H1 (cell line): ENCODE results near the gene CD14. TPM values are rescaled to one million over a fixed set of nuclear protein-coding genes. Genes with fewer than 3 reads are reported as not detected.

ENCODE experiments used
- CTCF ChIA-PET: fragments of 300-600 bp; sonication (Branson Sonifier 250); formaldehyde crosslinking; loops from one replicate; lab custom pipeline; 2021; ENCODE audit not compliant: partially characterized antibody; lab: Charles Lee
- POLR2A ChIA-PET: fragments of 300-600 bp; sonication (Branson Sonifier 250); formaldehyde crosslinking; loops from one replicate; lab custom pipeline; 2021; ENCODE audit warnings: inconsistent platforms; ENCODE audit not compliant: partially characterized antibody; lab: Charles Lee
- DNase-seq, 2 experiments: peaks; one replicate each; pipeline versions ENCODE4 v3.0.0 to v3.0.0-alpha.2; 2010 to 2022; ENCODE audit warnings: low spot score in 2 of 2, low read depth in 1 of 2, mixed read lengths in 1 of 2
- FAIRE-seq: peaks from 2 replicates; lab custom pipeline; 2011; peaks lifted over from hg19 to GRCh38; lab: Jason Lieb, UNC
- H2AFZ ChIP-seq: 2 replicates; pipeline ENCODE4 v1.8.1; 2012; ENCODE audit warnings: low read length, inconsistent platforms
- H2AK5ac ChIP-seq: 2 replicates; pipeline ENCODE4 v1.6.1; 2013; ENCODE audit warnings: low read depth, low read length
- H2BK120ac ChIP-seq: replicated peaks from 2 replicates; pipeline ENCODE3; 2013; ENCODE audit warnings: low read depth, low read length, inconsistent platforms
- H2BK12ac ChIP-seq: 2 replicates; pipeline ENCODE4 v1.6.1; 2013; ENCODE audit warnings: low read depth, low read length
- H2BK15ac ChIP-seq: 2 replicates; pipeline ENCODE4 v1.6.1; 2013; ENCODE audit warnings: low read length
- H2BK20ac ChIP-seq: 2 replicates; pipeline ENCODE4 v1.6.1; 2013; ENCODE audit warnings: low read length
- H2BK5ac ChIP-seq: 2 replicates; pipeline ENCODE4 v1.6.1; 2013; ENCODE audit warnings: low read depth, low read length
- H3K14ac ChIP-seq: 2 replicates; pipeline ENCODE4 v1.6.1; 2013; ENCODE audit warnings: inconsistent platforms; ENCODE audit not compliant: insufficient read length
- H3K18ac ChIP-seq: 2 replicates; pipeline ENCODE4 v1.6.1; 2013; ENCODE audit warnings: low read length; ENCODE audit errors: extremely low read depth
- H3K23ac ChIP-seq: 2 replicates; pipeline ENCODE4 v1.6.1; 2013; ENCODE audit warnings: inconsistent platforms; ENCODE audit not compliant: insufficient read length
- H3K23me2 ChIP-seq: 2 replicates; pipeline ENCODE4 v1.6.1; 2013; ENCODE audit warnings: low read depth, low read length
- H3K27ac ChIP-seq: 2 replicates; pipeline ENCODE4 v1.6.1; 2011; ENCODE audit warnings: low read depth, low read length, inconsistent platforms
- H3K27me3 ChIP-seq, 4 experiments: replicated peaks in 1 of 4; 1 replicate in 1 of 4; 2 replicates in 3 of 4; pipeline versions ENCODE4 v1.6.1 to v1.8.1; 2011 to 2013; ENCODE audit warnings: low read length in 3 of 4, mild to moderate bottlenecking in 3 of 4, inconsistent platforms in 2 of 4, mixed read lengths in 2 of 4, moderate library complexity in 1 of 4; ENCODE audit not compliant: control insufficient read depth in 3 of 4, insufficient read depth in 3 of 4; ENCODE audit errors: extremely low read depth in 1 of 4
- H3K36me3 ChIP-seq, 4 experiments: 2 replicates each; pipeline versions ENCODE4 v1.6.1 to v1.8.1; 2011 to 2013; ENCODE audit warnings: mild to moderate bottlenecking in 4 of 4, low read length in 3 of 4, moderate library complexity in 2 of 4, control low read depth in 1 of 4, inconsistent platforms in 1 of 4; ENCODE audit not compliant: insufficient read depth in 4 of 4, control insufficient read depth in 2 of 4
- H3K4ac ChIP-seq: replicated peaks from 2 replicates; pipeline ENCODE3; 2013; ENCODE audit warnings: low read length, low read depth, mixed read lengths, inconsistent platforms; ENCODE audit not compliant: insufficient read length
- H3K4me1 ChIP-seq, 4 experiments: replicated peaks in 1 of 4; 1 replicate in 1 of 4; 2 replicates in 3 of 4; pipeline versions ENCODE4 v1.6.1 to v1.8.1; 2011 to 2013; ENCODE audit warnings: low read length in 3 of 4, inconsistent platforms in 2 of 4, mixed read lengths in 1 of 4; ENCODE audit not compliant: insufficient read depth in 4 of 4, control insufficient read depth in 3 of 4
- H3K4me2 ChIP-seq, 2 experiments: 2 replicates each; pipeline versions ENCODE4 v1.6.1 to v1.8.1; 2011 to 2013; ENCODE audit warnings: low read depth in 2 of 2, low read length in 2 of 2, control low read depth in 1 of 2, inconsistent platforms in 1 of 2, mild to moderate bottlenecking in 1 of 2; ENCODE audit not compliant: insufficient read depth in 1 of 2
- H3K4me3 ChIP-seq, 4 experiments: fragments of 200-600, 300-600 bp in 1 of 4; sonication (generic), shearing (Covaris generic), sonication (Bioruptor Twin) in 1 of 4; 2 replicates each; pipeline versions ENCODE4 v1.5.1 to v1.8.1; 2011 to 2016; ENCODE audit warnings: low read length in 4 of 4, low read depth in 3 of 4, control low read depth in 2 of 4, inconsistent platforms in 2 of 4, mild to moderate bottlenecking in 2 of 4, mixed read lengths in 1 of 4, moderate library complexity in 1 of 4; ENCODE audit not compliant: insufficient read depth in 2 of 4; ENCODE audit errors: extremely low read depth in 1 of 4
- H3K56ac ChIP-seq: replicated peaks from 2 replicates; pipeline ENCODE3; 2013; ENCODE audit warnings: low read depth, mild to moderate bottlenecking, mixed read lengths, low read length, inconsistent platforms; ENCODE audit not compliant: insufficient read length
- H3K79me1 ChIP-seq: 2 replicates; pipeline ENCODE4 v1.6.1; 2013; ENCODE audit warnings: low read depth, low read length, control low read depth
- H3K79me2 ChIP-seq, 2 experiments: 2 replicates each; pipeline versions ENCODE4 v1.6.1 to v1.8.1; 2012 to 2013; ENCODE audit warnings: low read length in 2 of 2, mild to moderate bottlenecking in 2 of 2, inconsistent platforms in 1 of 2; ENCODE audit not compliant: insufficient read depth in 2 of 2, control insufficient read depth in 1 of 2
- H3K9ac ChIP-seq, 4 experiments: replicated peaks in 1 of 4; 1 replicate in 1 of 4; 2 replicates in 3 of 4; pipeline versions ENCODE4 v1.6.1 to v1.8.1; 2011 to 2013; ENCODE audit warnings: low read depth in 3 of 4, low read length in 3 of 4, control low read depth in 2 of 4, mild to moderate bottlenecking in 2 of 4, moderate library complexity in 2 of 4, inconsistent platforms in 1 of 4; ENCODE audit errors: extremely low read depth in 1 of 4
- H3K9me3 ChIP-seq, 2 experiments: 2 replicates each; pipeline versions ENCODE4 v1.6.1 to v1.8.1; 2012 to 2013; ENCODE audit warnings: mild to moderate bottlenecking in 2 of 2, moderate library complexity in 2 of 2, control low read depth in 1 of 2, inconsistent platforms in 1 of 2, low read depth in 1 of 2, low read length in 1 of 2, mixed read lengths in 1 of 2; ENCODE audit not compliant: insufficient read depth in 2 of 2
- H4K20me1 ChIP-seq, 2 experiments: replicated peaks in 1 of 2; 2 replicates each; pipeline versions ENCODE3 to v1.8.1; 2011 to 2013; ENCODE audit warnings: inconsistent platforms in 2 of 2, low read length in 2 of 2, mild to moderate bottlenecking in 1 of 2; ENCODE audit not compliant: insufficient read depth in 2 of 2, control insufficient read depth in 1 of 2
- H4K5ac ChIP-seq: 2 replicates; pipeline ENCODE4 v1.6.1; 2013; ENCODE audit warnings: low read length, low read depth, mixed read lengths, inconsistent platforms; ENCODE audit not compliant: insufficient read length
- H4K8ac ChIP-seq: 2 replicates; pipeline ENCODE4 v1.8.0; 2013; ENCODE audit warnings: mild to moderate bottlenecking, moderate library complexity, low read length, inconsistent platforms; ENCODE audit not compliant: insufficient read depth; ENCODE audit errors: extremely low read depth
- H4K91ac ChIP-seq: replicated peaks from 2 replicates; pipeline ENCODE3; 2013; ENCODE audit warnings: low read length, mixed read lengths, inconsistent platforms; ENCODE audit not compliant: insufficient read length
- ATF3 ChIP-seq: IDR thresholded peaks from 2 replicates; pipeline ENCODE4 v1.6.1; 2011; ENCODE audit warnings: low read depth, mild to moderate bottlenecking, low read length; ENCODE audit not compliant: insufficient read depth
- CTCF ChIP-seq, 3 experiments: IDR thresholded peaks; 1 replicate in 2 of 3; 2 replicates in 1 of 3; pipeline versions ENCODE4 v1.5.1 to v1.6.1; 2011; ENCODE audit warnings: low read length in 3 of 3, mild to moderate bottlenecking in 3 of 3, inconsistent platforms in 2 of 3, low read depth in 1 of 3, moderate library complexity in 1 of 3; ENCODE audit not compliant: insufficient read depth in 1 of 3; ENCODE audit errors: control extremely low read depth in 1 of 3
- KDM1A ChIP-seq: fragments of 200-600, 300-600 bp; sonication (generic); IDR thresholded peaks from 2 replicates; pipeline ENCODE4 v1.7.1; 2016; ENCODE audit warnings: mild to moderate bottlenecking, low read length, borderline replicate concordance
- KDM5A ChIP-seq: fragments of 200-600 bp; IDR thresholded peaks from 2 replicates; pipeline ENCODE4 v1.7.1; 2012; ENCODE audit warnings: mild to moderate bottlenecking, low read length, inconsistent platforms, mixed read lengths
- PHF8 ChIP-seq: fragments of 200-600 bp; sonication (generic); conservative IDR thresholded peaks from 2 replicates; pipeline ENCODE4 v1.7.1; 2012; ENCODE audit warnings: low read depth, mild to moderate bottlenecking, inconsistent platforms, low read length, moderate library complexity
- POU5F1 ChIP-seq: IDR thresholded peaks from 2 replicates; pipeline ENCODE4 v1.6.1; 2011; ENCODE audit warnings: low read depth, mild to moderate bottlenecking, low read length, moderate library complexity
- SP1 ChIP-seq: IDR thresholded peaks from 2 replicates; pipeline ENCODE4 v1.6.1; 2011; ENCODE audit warnings: low read depth, low read length
- SUZ12 ChIP-seq: fragments of 200-600 bp; sonication (generic); IDR thresholded peaks from 2 replicates; pipeline ENCODE4 v1.6.1; 2012; ENCODE audit warnings: mild to moderate bottlenecking, inconsistent platforms, low read length, moderate library complexity, mixed read lengths
- TEAD4 ChIP-seq: IDR thresholded peaks from 2 replicates; pipeline ENCODE4 v1.6.1; 2012; ENCODE audit warnings: low read depth, low read length, inconsistent platforms, mixed read lengths
- WGBS, 2 experiments: shearing (Covaris generic) in 1 of 2; methylation state at CpG; one replicate each; pipeline versions ENCODE4 v1.1.6 to v1.1.7; 2013 to 2015; ENCODE audit warnings: low lambda C conversion rate in 2 of 2, mixed read lengths in 2 of 2, inconsistent platforms in 1 of 2, low coverage in 1 of 2, missing lambda C conversion rate in 1 of 2; ENCODE audit not compliant: insufficient replicate concordance in 2 of 2, insufficient coverage in 1 of 2, insufficient read length in 1 of 2; ENCODE audit errors: extremely low coverage in 1 of 2, missing lambda C conversion rate in 1 of 2; 5-methylcytosine and 5-hydroxymethylcytosine counted together
- polyA plus RNA-seq, 7 experiments: library from polyadenylated mRNA; depleted of rRNA in 3 of 7; stranded (reverse) in 5 of 7; unstranded in 2 of 7; fragments of >200 nt in 5 of 7; fragments of 200-250 nt in 2 of 7; gene quantifications; 1 replicate in 5 of 7; 2 replicates in 1 of 7; 4 replicates in 1 of 7; pipeline versions ENCODE4 v1.2.1 to v1.2.3, GENCODE V29; 2011 to 2013; ENCODE audit warnings: missing spikeins in 2 of 7, mixed read lengths in 2 of 7
- total RNA-seq: library from RNA; stranded (reverse); fragmentation: NEBNext Ultra II Directional; extraction: Animal tissue kit (Norgen Biotek cat#: 25700); gene quantifications from 2 replicates; pipeline ENCODE4 v1.2.1, GENCODE V29; 2021

The CD14 gene
- total and polyA plus RNA-seq, 2 of the 8 experiments (the other 6 are each of a cell fraction or from before 2014, with no cell fraction given): 0.15 TPM; not detected in 1

GRCh38 chr5:140630292-140631035, 2.5 kb downstream of the CD14 start:
- DNase-seq (no peak), FAIRE-seq (no peak)
- no peak overlapping the region for H4K5ac ChIP-seq
- no peak overlapping the region for H3K4me3 ChIP-seq
- H2BK15ac ChIP-seq: no peak overlapping the region
- no peaks in the 10 kb centered on the region for H3K79me1 ChIP-seq
- no peak overlapping the region for H3K27ac ChIP-seq
- POLR2A ChIA-PET: interaction anchor here (0.5 to 1.0 kb wide), 2 partner anchors 14 to 17 kb away, joined by 3 to 4 read pairs; partner anchors contain the start of genes IK and NDUFA2
- no peak overlapping the region for H2AK5ac ChIP-seq
- no peaks in the 10 kb centered on the region for H3K4me1 ChIP-seq
- no peak overlapping the region for H3K14ac ChIP-seq
- no peak overlapping the region for H3K9ac ChIP-seq
- H2BK5ac ChIP-seq: no peak overlapping the region
- no peak overlapping the region for H2AFZ ChIP-seq
- H3K27me3 ChIP-seq: no peaks in the 10 kb centered on the region
- no peak overlapping the region for H2BK120ac ChIP-seq
- peaks cover 34 to 35% of the 10 kb centered on the region in 2 experiments; a peak in 3 of 4 replicates for H3K9me3 ChIP-seq
- CTCF ChIA-PET: no interaction called here
- no peak overlapping the region for H2BK12ac ChIP-seq
- no peak overlapping the region for H4K8ac ChIP-seq
- no peak overlapping the region for H3K18ac ChIP-seq
- no peaks in the 10 kb centered on the region for H3K79me2 ChIP-seq
- H4K20me1 ChIP-seq: no peaks in the 10 kb centered on the region
- no peak overlapping the region for H4K91ac ChIP-seq
- H3K4ac ChIP-seq: no peak overlapping the region
- 89% methylated on average over 2 of the region's 2 CpGs; no CpG with 5 or more reads in 1 of the 2 experiments for WGBS, 2 experiments
- H3K4me2 ChIP-seq: no peak overlapping the region
- no peak overlapping the region for H2BK20ac ChIP-seq
- no peaks in the 10 kb centered on the region for H3K23me2 ChIP-seq
- H3K23ac ChIP-seq: no peak overlapping the region
- H3K36me3 ChIP-seq: no peaks in the 10 kb centered on the region
- no peak overlapping the region for H3K56ac ChIP-seq
- no peak for TF ChIP-seq CTCF (IDR thresholded peaks at IDR 0.05; ENCODE audit: control extremely low read depth in 1 of 3, insufficient read depth in 1 of 3, low read depth in 1 of 3, low read length in 3 of 3)
- TF ChIP-seq PHF8: no peak
- TF ChIP-seq ATF3: no peak
- no peak for TF ChIP-seq KDM1A
- TF ChIP-seq TEAD4: no peak
- TF ChIP-seq SP1: no peak
- no peak for TF ChIP-seq KDM5A
- no peak for TF ChIP-seq SUZ12
- TF ChIP-seq POU5F1: no peak
